ENCODE results near the gene HOOK1. TPM values are rescaled to one million over a fixed set of nuclear protein-coding genes. Genes with fewer than 3 reads are reported as not detected.

Gene HOOK1
- total RNA-seq, 2 experiments from 2014 or later = not detected

DNA sequence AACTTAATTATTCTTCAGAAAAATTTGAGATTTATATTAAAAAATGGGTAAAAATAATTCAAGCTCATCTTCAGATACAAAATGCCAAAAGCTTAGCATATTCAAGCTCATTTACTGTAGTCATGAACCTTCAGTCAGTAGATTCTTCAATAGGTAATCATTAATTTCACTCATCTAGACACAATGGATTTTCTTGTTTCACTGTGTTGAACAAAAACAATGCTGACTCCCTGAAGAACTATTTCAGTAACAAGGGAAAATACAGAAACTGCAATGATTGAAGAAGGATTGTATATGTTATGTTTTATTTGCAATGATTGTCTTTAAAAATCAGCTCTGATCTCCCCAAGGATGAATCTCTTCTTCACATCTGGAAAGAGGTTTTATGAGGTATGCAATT is 9.2 kb upstream of the HOOK1 start:
- Histone ChIP-seq H3K27ac (ENCODE audit: low read depth, low read length, poor library complexity, severe bottlenecking) (no peak overlapping the region), H3K9me3 (ENCODE audit: low read length) (no peaks in the 10 kb centered on the region), H4K20me1 (ENCODE audit: insufficient read depth, low read length) (no peaks in the 10 kb centered on the region), H3K9me2 (ENCODE audit: insufficient read depth, low read length) (no peaks in the 10 kb centered on the region), H3K79me2 (ENCODE audit: insufficient read depth, low read depth, low read length) (no peaks in the 10 kb centered on the region), H3K4me1 (ENCODE audit: insufficient read depth, low read length, poor library complexity, severe bottlenecking) (no peaks in the 10 kb centered on the region), H3K4me2 (ENCODE audit: low read length) (no peak overlapping the region), H2AFZ (ENCODE audit: low read length) (no peak overlapping the region), H3K36me3 (ENCODE audit: insufficient read depth, low read length) (no peaks in the 10 kb centered on the region), H3K4me3 (ENCODE audit: low read depth, low read length, poor library complexity, severe bottlenecking) (no peak overlapping the region)
- intact Hi-C loops (cut with micrococcal nuclease; ENCODE audit: unreplicated experiment) = no loop called here
- CTCF ChIA-PET (ENCODE audit: unreplicated experiment) = no interaction called here
- POLR2A ChIA-PET = no interaction called here
- DNase-seq (ENCODE audit: low spot score) = no peak
- BruUV-seq (replicated peaks) = no TSS peak
- TF ChIP-seq CTCF (conservative IDR thresholded peaks at IDR 0.05; ENCODE audit: low read length) (no peak), EZH2phosphoT487 (IDR thresholded peaks at IDR 0.05; ENCODE audit: borderline replicate concordance, low read depth, low read length) (no peak)

DNA sequence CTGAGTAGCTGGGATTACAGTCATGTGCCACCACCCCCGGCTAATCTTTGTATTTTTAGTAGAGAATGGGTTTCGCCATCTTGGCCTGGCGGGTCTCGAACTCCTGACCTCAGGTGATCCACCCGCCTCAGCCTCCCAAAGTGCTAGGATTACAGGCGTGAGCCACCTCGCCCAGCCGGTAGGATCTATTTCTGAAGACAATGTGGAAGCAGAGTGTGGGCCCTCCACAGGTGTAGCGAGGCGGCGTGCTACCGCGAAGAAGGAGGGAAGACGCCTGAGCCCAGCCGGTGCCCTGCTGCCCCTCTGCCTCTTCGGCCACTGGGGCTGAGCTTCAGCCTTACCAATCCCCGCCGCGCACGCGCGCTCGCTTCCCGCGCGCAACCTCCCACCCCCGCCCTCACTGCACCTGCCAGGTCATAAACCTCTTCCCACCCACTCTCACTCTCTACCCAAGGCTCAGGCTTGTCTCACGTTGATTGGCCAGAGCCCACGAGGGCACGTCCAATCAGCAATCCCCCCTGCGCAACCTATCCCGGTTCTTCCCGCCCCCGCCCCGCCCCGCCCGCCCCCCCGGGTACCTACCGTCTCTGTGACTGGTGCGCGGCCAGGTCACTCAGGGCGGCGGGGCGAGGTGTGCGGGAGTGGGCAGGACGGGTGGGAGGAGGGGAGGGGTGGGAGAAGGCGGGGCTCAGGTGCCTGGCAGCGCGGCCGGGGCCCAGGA is 409 bp upstream of the HOOK1 start:
- Histone ChIP-seq H3K79me2 (ENCODE audit: insufficient read depth, low read depth, low read length) (no peaks in the 10 kb centered on the region), H4K20me1 (ENCODE audit: insufficient read depth, low read length) (no peaks in the 10 kb centered on the region), H3K4me3 (ENCODE audit: low read depth, low read length, poor library complexity, severe bottlenecking) (no peak overlapping the region), H3K9me2 (ENCODE audit: insufficient read depth, low read length) (no peaks in the 10 kb centered on the region), H3K36me3 (ENCODE audit: insufficient read depth, low read length) (no peaks in the 10 kb centered on the region), H2AFZ (ENCODE audit: low read length) (no peak overlapping the region), H3K4me2 (ENCODE audit: low read length) (no peak overlapping the region), H3K27ac (ENCODE audit: low read depth, low read length, poor library complexity, severe bottlenecking) (no peak overlapping the region), H3K9me3 (ENCODE audit: low read length) (no peaks in the 10 kb centered on the region), H3K4me1 (ENCODE audit: insufficient read depth, low read length, poor library complexity, severe bottlenecking) (no peaks in the 10 kb centered on the region)
- CTCF ChIA-PET (ENCODE audit: unreplicated experiment) = no interaction called here
- no peak for TF ChIP-seq CTCF (conservative IDR thresholded peaks at IDR 0.05; ENCODE audit: low read length)
- no peak for TF ChIP-seq EZH2phosphoT487 (IDR thresholded peaks at IDR 0.05; ENCODE audit: borderline replicate concordance, low read depth, low read length)
- BruUV-seq (replicated peaks) = no TSS peak
- POLR2A ChIA-PET = interaction anchor here (0.7 kb wide), 1 partner anchor 16 kb away, joined by 3 read pairs; no protein-coding TSS in a partner anchor
- intact Hi-C loops (cut with micrococcal nuclease; ENCODE audit: unreplicated experiment) = no loop called here
- no peak for DNase-seq (ENCODE audit: low spot score)

DNA sequence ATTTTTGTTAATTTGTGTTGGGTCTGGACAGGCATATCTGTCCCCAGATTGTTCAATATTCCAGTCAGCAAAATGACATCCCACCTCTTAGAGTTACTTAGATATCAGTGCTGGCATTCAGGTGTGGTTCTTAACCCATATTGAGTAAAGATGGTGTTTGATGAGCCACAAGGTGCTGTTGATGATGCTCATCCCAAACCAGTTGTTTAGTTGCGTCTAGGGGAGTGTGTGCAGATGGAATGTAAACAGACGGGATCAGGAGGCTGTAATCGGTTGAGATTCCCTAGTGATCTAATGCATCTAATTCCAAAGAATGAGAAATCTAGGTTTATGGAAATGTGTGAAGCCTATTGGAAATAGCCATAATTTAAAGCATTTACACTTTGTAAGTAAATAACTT is 1.1 kb downstream of the HOOK1 start:
- Histone ChIP-seq H3K27ac (ENCODE audit: low read depth, low read length, poor library complexity, severe bottlenecking) (no peak overlapping the region), H3K9me3 (ENCODE audit: low read length) (no peaks in the 10 kb centered on the region), H3K4me3 (ENCODE audit: low read depth, low read length, poor library complexity, severe bottlenecking) (no peak overlapping the region), H4K20me1 (ENCODE audit: insufficient read depth, low read length) (no peaks in the 10 kb centered on the region), H3K36me3 (ENCODE audit: insufficient read depth, low read length) (no peaks in the 10 kb centered on the region), H2AFZ (ENCODE audit: low read length) (no peak overlapping the region), H3K4me2 (ENCODE audit: low read length) (no peak overlapping the region), H3K79me2 (ENCODE audit: insufficient read depth, low read depth, low read length) (no peaks in the 10 kb centered on the region), H3K4me1 (ENCODE audit: insufficient read depth, low read length, poor library complexity, severe bottlenecking) (no peaks in the 10 kb centered on the region), H3K9me2 (ENCODE audit: insufficient read depth, low read length) (no peaks in the 10 kb centered on the region)
- CTCF ChIA-PET (ENCODE audit: unreplicated experiment) = no interaction called here
- no peak for DNase-seq (ENCODE audit: low spot score)
- intact Hi-C loops (cut with micrococcal nuclease; ENCODE audit: unreplicated experiment) = no loop called here
- no TSS peak for BruUV-seq (replicated peaks)
- TF ChIP-seq CTCF (conservative IDR thresholded peaks at IDR 0.05; ENCODE audit: low read length) = no peak
- no peak for TF ChIP-seq EZH2phosphoT487 (IDR thresholded peaks at IDR 0.05; ENCODE audit: borderline replicate concordance, low read depth, low read length)
- POLR2A ChIA-PET = no interaction called here

All from OCI-LY7 (cell line).